HCT116 (cell line): ENCODE results near the gene PTPRR. TPM values are rescaled to one million over a fixed set of nuclear protein-coding genes. Genes with fewer than 3 reads are reported as not detected.

Source experiments
- ATAC-seq: fragments of 200-7000 bp; cut with Tn5 transposase; 2 replicates; pipeline ENCODE4 v1.9.1; 2020; ENCODE audit warnings: mild to moderate bottlenecking, moderate library complexity
- BruUV-seq: library from RNA; stranded (reverse); fragments of 400-500 nt; replicated peaks from 2 replicates; lab custom pipeline; 2021; lab: Mats Ljungman, UMichigan
- CTCF ChIA-PET: fragments of 300-600 bp; sonication (Branson Sonifier 250); formaldehyde crosslinking; loops from one replicate; lab custom pipeline; 2021; ENCODE audit warnings: antibody characterized with exemption; lab: Charles Lee
- POLR2A ChIA-PET: fragments of 300-600, 350-600 bp; sonication (Branson Sonifier 250); formaldehyde crosslinking; loops from one replicate; lab custom pipeline; 2021; ENCODE audit warnings: antibody characterized with exemption; lab: Charles Lee
- RAD21 ChIA-PET, 2 experiments: fragments of 300-600 bp; sonication (Branson Sonifier 250); formaldehyde crosslinking; loops; one replicate each; lab custom pipeline; 2023; ENCODE audit warnings: low total read pairs in 2 of 2; ENCODE audit not compliant: uncharacterized antibody in 2 of 2, unreplicated experiment in 2 of 2, low non-redundant PET in 1 of 2; lab: Charles Lee
- DNase-seq: peaks from one replicate; pipeline ENCODE4 v3.0.0-alpha.2; 2010; ENCODE audit warnings: low read depth, low spot score
- H2AFZ ChIP-seq: fragments of 200-600 bp; shearing (Covaris generic), sonication (generic); 2 replicates; pipeline ENCODE4 v1.6.1; 2017; ENCODE audit warnings: low read depth, mixed run types, mixed read lengths, antibody characterized with exemption, low read length; ENCODE audit not compliant: poor library complexity, severe bottlenecking
- H3K27ac ChIP-seq: 2 replicates; pipeline ENCODE4 v1.5.1; 2012; ENCODE audit warnings: low read depth, low read length
- H3K27me3 ChIP-seq: fragments of 200-600 bp; sonication (generic); 2 replicates; pipeline ENCODE4 v1.6.1; 2016; ENCODE audit warnings: mixed run types, low read length, mixed read lengths; ENCODE audit not compliant: insufficient read depth
- H3K36me3 ChIP-seq, 2 experiments: fragments of 200-500 bp in 1 of 2; fragments of 200-600 bp in 1 of 2; sonication (Bioruptor generic) in 1 of 2; sonication (generic) in 1 of 2; 2 replicates each; pipeline versions ENCODE4 v1.5.1 to v1.6.1; 2014 to 2016; ENCODE audit warnings: low read length in 2 of 2, inconsistent platforms in 1 of 2, mixed read lengths in 1 of 2, mixed run types in 1 of 2; ENCODE audit not compliant: insufficient read depth in 2 of 2, control insufficient read depth in 1 of 2
- H3K4me1 ChIP-seq, 2 experiments: fragments of 200-600 bp in 1 of 2; sonication (generic) in 1 of 2; 2 replicates each; pipeline versions ENCODE4 v1.5.1 to v1.6.1; 2012 to 2017; ENCODE audit warnings: low read length in 2 of 2, inconsistent platforms in 1 of 2, mild to moderate bottlenecking in 1 of 2, mixed read lengths in 1 of 2, mixed run types in 1 of 2, moderate library complexity in 1 of 2; ENCODE audit not compliant: insufficient read depth in 2 of 2, control insufficient read depth in 1 of 2
- H3K4me2 ChIP-seq: fragments of 200-600 bp; sonication (generic); 2 replicates; pipeline ENCODE4 v1.6.1; 2017; ENCODE audit warnings: mixed run types, low read length, mixed read lengths
- H3K4me3 ChIP-seq, 2 experiments: fragments of 200-600 bp in 1 of 2; sonication (generic) in 1 of 2; replicated peaks in 1 of 2; 2 replicates each; pipeline ENCODE4 v1.5.1; 2011 to 2016; ENCODE audit warnings: low read length in 2 of 2, control low read depth in 1 of 2, low read depth in 1 of 2, mild to moderate bottlenecking in 1 of 2, mixed read lengths in 1 of 2, mixed run types in 1 of 2
- H3K79me2 ChIP-seq: fragments of 200-600 bp; sonication (generic); 2 replicates; pipeline ENCODE4 v1.6.1; 2017; ENCODE audit warnings: mild to moderate bottlenecking, mixed run types, low read length, moderate library complexity, mixed read lengths; ENCODE audit not compliant: insufficient read depth
- H3K9ac ChIP-seq: fragments of 200-600 bp; sonication (generic); 2 replicates; pipeline ENCODE4 v1.6.1; 2016; ENCODE audit warnings: low read length, mixed read lengths
- H3K9me2 ChIP-seq: fragments of 200-600 bp; sonication (generic), shearing (Covaris generic); 2 replicates; pipeline ENCODE4 v1.6.1; 2017; ENCODE audit warnings: mixed run types, mild to moderate bottlenecking, moderate library complexity; ENCODE audit not compliant: insufficient read depth
- H3K9me3 ChIP-seq, 2 experiments: fragments of 200-500 bp in 1 of 2; fragments of 200-600 bp in 1 of 2; sonication (Bioruptor generic) in 1 of 2; sonication (generic) in 1 of 2; 2 replicates each; pipeline ENCODE4 v1.6.1; 2014 to 2017; ENCODE audit warnings: low read length in 2 of 2, mixed read lengths in 2 of 2, inconsistent platforms in 1 of 2, low read depth in 1 of 2, mild to moderate bottlenecking in 1 of 2, mixed run types in 1 of 2, moderate library complexity in 1 of 2; ENCODE audit not compliant: control insufficient read depth in 1 of 2, insufficient read depth in 1 of 2
- H4K20me1 ChIP-seq: fragments of 200-600 bp; sonication (generic), shearing (Covaris generic); 2 replicates; pipeline ENCODE4 v1.6.1; 2017; ENCODE audit warnings: mixed run types, mild to moderate bottlenecking, moderate library complexity; ENCODE audit not compliant: insufficient read depth
- ATF3 ChIP-seq: IDR thresholded peaks from 2 replicates; pipeline ENCODE4 v1.6.1; 2012
- CBX3 ChIP-seq: IDR thresholded peaks from 2 replicates; pipeline ENCODE4 v1.6.1; 2012; ENCODE audit warnings: low read depth
- ELF1 ChIP-seq: IDR thresholded peaks from 2 replicates; pipeline ENCODE4 v1.6.1; 2012; ENCODE audit warnings: low read depth, borderline replicate concordance
- POLR2AphosphoS5 ChIP-seq: IDR thresholded peaks from 2 replicates; pipeline ENCODE4 v1.6.1; 2011; ENCODE audit warnings: mild to moderate bottlenecking, low read depth, low read length, moderate library complexity
- RAD21 ChIP-seq: IDR thresholded peaks from 2 replicates; pipeline ENCODE4 v1.6.1; 2012; ENCODE audit warnings: low read depth, mild to moderate bottlenecking
- REST ChIP-seq: IDR thresholded peaks from 2 replicates; pipeline ENCODE4 v1.6.1; 2012; ENCODE audit warnings: low read depth
- SIN3A ChIP-seq: IDR thresholded peaks from 2 replicates; pipeline ENCODE4 v1.6.1; 2012; ENCODE audit warnings: low read depth
- ZFX ChIP-seq: fragments of 450-650 bp; IDR thresholded peaks from 2 replicates; pipeline ENCODE4 v1.6.1; 2017
- intact Hi-C: fragments of 100-400 bp; cut with micrococcal nuclease; formaldehyde crosslinking; loops from 2 replicates; pipeline ENCODE4 v1.10.0; 2022
- total RNA-seq: library from RNA; stranded (reverse); gene quantifications from one replicate; pipeline ENCODE4 v1.2.1, GENCODE V29; 2021; ENCODE audit not compliant: unreplicated experiment
- TF ChIP-seq, protein P1 (sequence below), 3 experiments: fragments of 200-600 bp in 1 of 3; sonication (generic) in 1 of 3; IDR thresholded peaks in 2 of 3; conservative IDR thresholded peaks in 1 of 3; 2 replicates each; pipeline ENCODE4 v1.5.1; 2012 to 2017; ENCODE audit warnings: low read depth in 2 of 3, low read length in 2 of 3, antibody characterized with exemption in 1 of 3, borderline replicate concordance in 1 of 3, control low read depth in 1 of 3, mild to moderate bottlenecking in 1 of 3, mixed read lengths in 1 of 3, mixed run types in 1 of 3, moderate library complexity in 1 of 3; ENCODE audit not compliant: insufficient read depth in 1 of 3

Gene PTPRR
- total RNA-seq, 1 experiment from 2014 or later, result 0.27 TPM

DNA sequence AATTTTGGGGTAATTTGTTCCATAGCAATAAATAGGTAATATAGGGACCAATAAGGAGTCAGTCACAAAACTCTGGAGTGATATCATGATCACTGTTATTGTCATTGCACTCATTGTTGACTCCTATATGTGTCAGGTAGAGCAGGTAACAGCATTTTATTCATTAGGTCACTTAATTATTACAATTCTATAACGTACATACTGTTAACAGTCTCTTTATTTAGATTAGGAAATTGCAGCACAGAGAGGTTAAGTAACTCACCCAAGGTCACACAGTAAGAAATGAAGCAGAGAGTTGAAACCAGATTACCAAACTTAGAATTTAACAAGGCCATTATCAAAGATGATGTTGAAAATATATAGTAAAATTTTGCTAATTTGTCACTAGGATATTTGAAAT lies 233.6 kb downstream of the PTPRR start:
- TF ChIP-seq SIN3A (no peak), REST (no peak), POLR2AphosphoS5 (no peak), ATF3 (no peak), ELF1 (no peak), CBX3 (no peak), RAD21 (no peak), ZFX (no peak)
- TF ChIP-seq, protein P1, sequence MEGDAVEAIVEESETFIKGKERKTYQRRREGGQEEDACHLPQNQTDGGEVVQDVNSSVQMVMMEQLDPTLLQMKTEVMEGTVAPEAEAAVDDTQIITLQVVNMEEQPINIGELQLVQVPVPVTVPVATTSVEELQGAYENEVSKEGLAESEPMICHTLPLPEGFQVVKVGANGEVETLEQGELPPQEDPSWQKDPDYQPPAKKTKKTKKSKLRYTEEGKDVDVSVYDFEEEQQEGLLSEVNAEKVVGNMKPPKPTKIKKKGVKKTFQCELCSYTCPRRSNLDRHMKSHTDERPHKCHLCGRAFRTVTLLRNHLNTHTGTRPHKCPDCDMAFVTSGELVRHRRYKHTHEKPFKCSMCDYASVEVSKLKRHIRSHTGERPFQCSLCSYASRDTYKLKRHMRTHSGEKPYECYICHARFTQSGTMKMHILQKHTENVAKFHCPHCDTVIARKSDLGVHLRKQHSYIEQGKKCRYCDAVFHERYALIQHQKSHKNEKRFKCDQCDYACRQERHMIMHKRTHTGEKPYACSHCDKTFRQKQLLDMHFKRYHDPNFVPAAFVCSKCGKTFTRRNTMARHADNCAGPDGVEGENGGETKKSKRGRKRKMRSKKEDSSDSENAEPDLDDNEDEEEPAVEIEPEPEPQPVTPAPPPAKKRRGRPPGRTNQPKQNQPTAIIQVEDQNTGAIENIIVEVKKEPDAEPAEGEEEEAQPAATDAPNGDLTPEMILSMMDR (IDR thresholded peaks at IDR 0.05 in 2 of 3, conservative IDR thresholded peaks at IDR 0.05 in 1 of 3; ENCODE audit: borderline replicate concordance in 1 of 3, insufficient read depth in 1 of 3, low read depth in 2 of 3, low read length in 2 of 3), result no peak
- intact Hi-C loops, result no loop called here

More for the DNA sequence above, 233.6 kb downstream of the PTPRR start:
- H3K79me2 ChIP-seq, result no peaks in the 10 kb centered on the region
- H3K27ac ChIP-seq, result no peak overlapping the region
- H4K20me1 ChIP-seq, result no peaks in the 10 kb centered on the region
- H3K9me3 ChIP-seq, result no peaks in the 10 kb centered on the region
- ChIA-PET RAD21 (no interaction called here), CTCF (no interaction called here), POLR2A (no interaction called here)
- no TSS peak for BruUV-seq
- H3K4me2 ChIP-seq, result no peak overlapping the region
- no peak overlapping the region for H2AFZ ChIP-seq
- DNase-seq (no peak), ATAC-seq (no peak)
- no peaks in the 10 kb centered on the region for H3K9me2 ChIP-seq
- H3K27me3 ChIP-seq, result no peaks in the 10 kb centered on the region
- peaks cover 0 to 7% of the 10 kb centered on the region in 2 experiments; a peak in 1 of 4 replicates for H3K4me1 ChIP-seq
- no peak overlapping the region for H3K9ac ChIP-seq
- no peaks in the 10 kb centered on the region for H3K36me3 ChIP-seq
- H3K4me3 ChIP-seq, result no peak overlapping the region
